Panc1 (cell line): ENCODE measurements around the gene CETN3. TPM values are rescaled to one million over a fixed set of nuclear protein-coding genes. Genes with fewer than 3 reads are reported as not detected.

Source experiments
- ATAC-seq: fragments of 200-7000 bp; cut with Tn5 transposase; 2 replicates; pipeline ENCODE4 v1.9.1; 2020; ENCODE audit warnings: mild to moderate bottlenecking, moderate library complexity
- BruUV-seq: library from RNA; stranded (reverse); fragments of 400-500 nt; replicated peaks from 2 replicates; lab custom pipeline; 2021; lab: Mats Ljungman, UMichigan
- CTCF ChIA-PET: fragments of 300-600 bp; sonication (Branson Sonifier 250); formaldehyde crosslinking; loops from one replicate; lab custom pipeline; 2022; ENCODE audit warnings: antibody characterized with exemption; lab: Charles Lee
- POLR2A ChIA-PET: fragments of 300-600 bp; sonication (Branson Sonifier 250); formaldehyde crosslinking; loops from one replicate; lab custom pipeline; 2022; ENCODE audit warnings: antibody characterized with exemption; lab: Charles Lee
- DNase-seq: peaks from one replicate; pipeline ENCODE4 v3.0.0-alpha.2; 2010; ENCODE audit warnings: low read depth, low spot score
- H3K27ac ChIP-seq: 2 replicates; pipeline ENCODE4 v1.5.1; 2011; ENCODE audit warnings: mild to moderate bottlenecking, low read length, inconsistent platforms
- H3K27me3 ChIP-seq: fragments of 200-500 bp; sonication (Bioruptor generic); 2 replicates; pipeline ENCODE4 v1.6.0; 2014; ENCODE audit warnings: low read length, inconsistent platforms; ENCODE audit not compliant: control insufficient read depth, insufficient read depth
- H3K36me3 ChIP-seq: fragments of 200-500 bp; sonication (Bioruptor generic); 2 replicates; pipeline ENCODE4 v1.5.1; 2014; ENCODE audit warnings: inconsistent platforms, mild to moderate bottlenecking, low read length, moderate library complexity; ENCODE audit not compliant: control insufficient read depth, insufficient read depth
- H3K4me1 ChIP-seq: 2 replicates; pipeline ENCODE4 v1.5.1; 2011; ENCODE audit warnings: inconsistent platforms, mild to moderate bottlenecking, low read length, moderate library complexity; ENCODE audit not compliant: control insufficient read depth, insufficient read depth
- H3K4me3 ChIP-seq, 2 experiments: 2 replicates each; pipeline ENCODE4 v1.5.1; 2011 to 2012; ENCODE audit warnings: low read depth in 2 of 2, low read length in 2 of 2, mild to moderate bottlenecking in 2 of 2, inconsistent platforms in 1 of 2, moderate library complexity in 1 of 2
- H3K9me3 ChIP-seq: fragments of 200-500 bp; sonication (Bioruptor generic); 2 replicates; pipeline ENCODE4 v1.5.1; 2014; ENCODE audit warnings: low read depth, mild to moderate bottlenecking, inconsistent platforms, low read length, moderate library complexity; ENCODE audit not compliant: control insufficient read depth, insufficient read depth
- CTCF ChIP-seq: fragments of 450-650 bp; IDR thresholded peaks from 2 replicates; pipeline ENCODE4 v1.5.1; 2017; ENCODE audit warnings: mild to moderate bottlenecking
- POLR2AphosphoS5 ChIP-seq: IDR thresholded peaks from 2 replicates; pipeline ENCODE4 v1.6.1; 2012; ENCODE audit warnings: mild to moderate bottlenecking, low read depth, low read length, moderate library complexity
- REST ChIP-seq, 2 experiments: IDR thresholded peaks; 2 replicates each; pipeline ENCODE4 v1.6.1; 2011 to 2012; ENCODE audit warnings: low read depth in 2 of 2, control low read depth in 1 of 2, low read length in 1 of 2, mild to moderate bottlenecking in 1 of 2, moderate library complexity in 1 of 2; ENCODE audit not compliant: insufficient read depth in 1 of 2
- SIN3A ChIP-seq: IDR thresholded peaks from 2 replicates; pipeline ENCODE4 v1.6.1; 2012; ENCODE audit warnings: low read depth, mild to moderate bottlenecking, low read length, moderate library complexity, borderline replicate concordance; ENCODE audit not compliant: insufficient read depth
- TCF7L2 ChIP-seq: IDR thresholded peaks from 2 replicates; pipeline ENCODE4 v1.6.1; 2011; ENCODE audit warnings: mild to moderate bottlenecking, low read depth, low read length, inconsistent platforms
- in situ Hi-C: cut with HindIII; loops from 2 replicates; pipeline ENCODE4 v1.10.0; 2016; ENCODE audit warnings: low sequenced_read_pairs, low pct_unique_long_range_greater_than_20kb
- intact Hi-C: fragments of 100-400 bp; cut with micrococcal nuclease; formaldehyde crosslinking; loops from one replicate; pipeline ENCODE4 v1.10.0; 2022; ENCODE audit not compliant: unreplicated experiment
- total RNA-seq: library from RNA; stranded (reverse); gene quantifications from one replicate; pipeline ENCODE4 v1.2.1, GENCODE V29; 2021; ENCODE audit not compliant: unreplicated experiment

The CETN3 gene
- total RNA-seq, 1 experiment from 2014 or later = 30.6 TPM

GRCh38 chr5:90398726-90399125 lies 10.8 kb downstream of the CETN3 start:
- TF ChIP-seq REST (IDR thresholded peaks at IDR 0.05; ENCODE audit: insufficient read depth in 1 of 2, low read depth in 2 of 2, low read length in 1 of 2) (no peak), TCF7L2 (no peak), SIN3A (no peak), POLR2AphosphoS5 (no peak), CTCF (no peak)
- H3K36me3 ChIP-seq = peaks cover 15% of the 10 kb centered on the region; the same call in 1 of the 2 replicates
- no peaks in the 10 kb centered on the region for H3K4me1 ChIP-seq
- H3K4me3 ChIP-seq = no peak overlapping the region
- intact Hi-C loops (no loop called here), in situ Hi-C loops (no loop called here)
- CTCF ChIA-PET = no interaction called here
- H3K9me3 ChIP-seq = no peaks in the 10 kb centered on the region
- BruUV-seq = no TSS peak
- no peak overlapping the region for H3K27ac ChIP-seq
- DNase-seq (no peak), ATAC-seq (no peak)
- H3K27me3 ChIP-seq = no peaks in the 10 kb centered on the region
- POLR2A ChIA-PET = no interaction called here

GRCh38 chr5:90395005-90395404 lies 14.6 kb downstream of the CETN3 start:
- TF ChIP-seq CTCF (no peak), REST (IDR thresholded peaks at IDR 0.05; ENCODE audit: insufficient read depth in 1 of 2, low read depth in 2 of 2, low read length in 1 of 2) (no peak), TCF7L2 (no peak), POLR2AphosphoS5 (no peak), SIN3A (no peak)
- ATAC-seq (no peak), DNase-seq (no peak)
- H3K27ac ChIP-seq = no peak overlapping the region
- H3K4me3 ChIP-seq = no peak overlapping the region
- H3K4me1 ChIP-seq = no peaks in the 10 kb centered on the region
- POLR2A ChIA-PET = no interaction called here
- intact Hi-C loops = no loop called here
- H3K36me3 ChIP-seq = peaks cover 15% of the 10 kb centered on the region; the same call in 1 of the 2 replicates
- in situ Hi-C loops = no loop called here
- BruUV-seq = no TSS peak
- H3K27me3 ChIP-seq = no peaks in the 10 kb centered on the region
- CTCF ChIA-PET = no interaction called here
- H3K9me3 ChIP-seq = no peaks in the 10 kb centered on the region
